Chondrocyte (in vitro differentiated cells): ENCODE results near the gene MEIS3. TPM values are rescaled to one million over a fixed set of nuclear protein-coding genes. Genes with fewer than 3 reads are reported as not detected.

Source experiments
- DNase-seq: peaks from one replicate; pipeline ENCODE4 v3.0.0; 2021; ENCODE audit warnings: mixed read lengths, low spot score
- H3K27ac Mint-ChIP-seq: one replicate; pipeline ENCODE4 v1.8.0; 2021; ENCODE audit warnings: mild to moderate bottlenecking, moderate library complexity, mixed read lengths; ENCODE audit not compliant: unreplicated experiment
- H3K27me3 Mint-ChIP-seq: 2 replicates; pipeline ENCODE4 v1.8.0; 2021; ENCODE audit warnings: low read depth, mixed read lengths
- H3K36me3 Mint-ChIP-seq: 2 replicates; pipeline ENCODE4 v1.8.0; 2021; ENCODE audit warnings: low read depth, mixed read lengths
- H3K4me1 Mint-ChIP-seq: 2 replicates; pipeline ENCODE4 v1.8.0; 2021; ENCODE audit warnings: low read depth, mild to moderate bottlenecking, mixed read lengths
- H3K4me3 Mint-ChIP-seq: one replicate; pipeline ENCODE4 v1.8.0; 2021; ENCODE audit warnings: mild to moderate bottlenecking, moderate library complexity, mixed read lengths; ENCODE audit not compliant: unreplicated experiment
- H3K9me3 Mint-ChIP-seq: 2 replicates; pipeline ENCODE4 v1.8.0; 2021; ENCODE audit warnings: low read depth, mixed read lengths
- CTCF ChIP-seq: fragments of 200-600 bp; sonication (generic); IDR thresholded peaks from 2 replicates; pipeline ENCODE4 v1.5.0; 2021; ENCODE audit warnings: antibody characterized with exemption, mild to moderate bottlenecking, moderate library complexity
- total RNA-seq: library from RNA; stranded (reverse); gene quantifications from 3 replicates; pipeline ENCODE4 v1.2.1, GENCODE V29; 2021

Gene MEIS3
- total RNA-seq, 1 donor from 2014 or later: 79.5 TPM

GRCh38 chr19:47448360-47448727 is 29.0 kb upstream of the MEIS3 start:
- Mint-ChIP-seq H3K27me3 (peaks cover 63% of the 10 kb centered on the region), H3K36me3 (peaks cover 6% of the 10 kb centered on the region), H3K27ac (no peak overlapping the region), H3K9me3 (no peaks in the 10 kb centered on the region), H3K4me1 (peaks cover 16% of the 10 kb centered on the region), H3K4me3 (no peak overlapping the region)
- no peak for TF ChIP-seq CTCF
- DNase-seq: no peak

GRCh38 chr19:47447470-47448359 is 28.4 kb upstream of the MEIS3 start:
- DNase-seq: no peak
- Mint-ChIP-seq H3K4me3 (peak overlapping the region; percentile 51), H3K27me3 (peaks cover 70% of the 10 kb centered on the region), H3K27ac (no peak overlapping the region), H3K4me1 (peaks cover 16% of the 10 kb centered on the region), H3K9me3 (no peaks in the 10 kb centered on the region), H3K36me3 (peaks cover 6% of the 10 kb centered on the region)
- TF ChIP-seq CTCF: no peak

- Mint-ChIP-seq H3K9me3 (no peaks in the 10 kb centered on the region), H3K4me1 (peaks cover 16% of the 10 kb centered on the region), H3K36me3 (peaks cover 6% of the 10 kb centered on the region), H3K4me3 (peak overlapping the region; percentile 51), H3K27me3 (peaks cover 73% of the 10 kb centered on the region), H3K27ac (no peak overlapping the region)
- DNase-seq: no peak
- TF ChIP-seq CTCF: no peak
Observed at GRCh38 chr19:47446534-47447469, 27.5 kb upstream of the MEIS3 start.

GRCh38 chr19:47445937-47446402 is 26.6 kb upstream of the MEIS3 start:
- Mint-ChIP-seq H3K27ac (no peak overlapping the region), H3K4me3 (peak overlapping the region; percentile 31)
- no peak for DNase-seq

More at GRCh38 chr19:47445937-47446402, 26.6 kb upstream of the MEIS3 start:
- H3K27me3 Mint-ChIP-seq: peaks cover 74% of the 10 kb centered on the region
- peaks cover 16% of the 10 kb centered on the region for H3K4me1 Mint-ChIP-seq
- H3K9me3 Mint-ChIP-seq: no peaks in the 10 kb centered on the region
- no peak for TF ChIP-seq CTCF
- peaks cover 6% of the 10 kb centered on the region for H3K36me3 Mint-ChIP-seq
